CD14-positive monocyte (primary cell): ENCODE results near the gene KMT2E. TPM values are rescaled to one million over a fixed set of nuclear protein-coding genes. Genes with fewer than 3 reads are reported as not detected.
"Not testable (repeated sequence)": the region's sequence is repeated elsewhere in the genome, so short reads cannot be mapped to it uniquely, and the experiment has no call there.

ENCODE experiments used
- DNase-seq, 3 donors: peaks; one replicate each; pipeline ENCODE4 v3.0.0-alpha.2; 2011 to 2022
- H2AFZ ChIP-seq: 2 replicates; pipeline ENCODE4 v1.6.0; 2012; ENCODE audit warnings: mild to moderate bottlenecking, low read depth, low read length, inconsistent platforms; ENCODE audit not compliant: insufficient read depth, poor library complexity, severe bottlenecking
- H3K27ac ChIP-seq, 2 donors: 1 replicate in 1 of 2; 2 replicates in 1 of 2; pipeline ENCODE4 v1.5.1; 2012 to 2013; ENCODE audit warnings: low read length in 2 of 2, control low read depth in 1 of 2, inconsistent platforms in 1 of 2, low read depth in 1 of 2, mild to moderate bottlenecking in 1 of 2
- H3K27me3 ChIP-seq, 2 donors: one replicate each; pipeline versions ENCODE4 v1.6.0 to v1.6.1; 2011 to 2013; ENCODE audit warnings: low read length in 2 of 2; ENCODE audit not compliant: control insufficient read depth in 2 of 2, insufficient read depth in 2 of 2
- H3K36me3 ChIP-seq, 2 donors: replicated peaks in 1 of 2; 1 replicate in 1 of 2; 2 replicates in 1 of 2; pipeline versions ENCODE4 v1.5.1 to v1.6.1; 2012 to 2013; ENCODE audit warnings: low read length in 2 of 2, control low read depth in 1 of 2, inconsistent platforms in 1 of 2, mild to moderate bottlenecking in 1 of 2; ENCODE audit not compliant: insufficient read depth in 2 of 2, control insufficient read depth in 1 of 2
- H3K4me1 ChIP-seq, 2 donors: 1 replicate in 1 of 2; 2 replicates in 1 of 2; pipeline versions ENCODE4 v1.5.1 to v1.6.1; 2012 to 2013; ENCODE audit warnings: low read length in 2 of 2, control low read depth in 1 of 2, inconsistent platforms in 1 of 2, mild to moderate bottlenecking in 1 of 2, moderate library complexity in 1 of 2; ENCODE audit not compliant: insufficient read depth in 2 of 2, control insufficient read depth in 1 of 2
- H3K4me2 ChIP-seq: replicated peaks from 2 replicates; pipeline ENCODE3; 2012; ENCODE audit warnings: low read length, moderate library complexity, mild to moderate bottlenecking; ENCODE audit not compliant: poor library complexity, severe bottlenecking; ENCODE audit errors: extremely low read depth
- H3K4me3 ChIP-seq, 3 experiments: fragments of 200-600 bp in 1 of 3; sonication (generic) in 1 of 3; replicated peaks in 1 of 3; 1 replicate in 2 of 3; 2 replicates in 1 of 3; pipeline ENCODE4 v1.5.1; 2011 to 2013; ENCODE audit warnings: low read length in 3 of 3, mild to moderate bottlenecking in 3 of 3, control low read depth in 2 of 3, low read depth in 2 of 3, inconsistent platforms in 1 of 3, moderate library complexity in 1 of 3
- H3K79me2 ChIP-seq: 2 replicates; pipeline ENCODE4 v1.6.0; 2012; ENCODE audit warnings: mild to moderate bottlenecking, control low read depth, inconsistent platforms, low read length, moderate library complexity; ENCODE audit not compliant: insufficient read depth
- H3K9ac ChIP-seq: 2 replicates; pipeline ENCODE4 v1.6.0; 2017; ENCODE audit warnings: low read length, mild to moderate bottlenecking; ENCODE audit not compliant: insufficient read depth, poor library complexity, severe bottlenecking
- H3K9me3 ChIP-seq, 2 donors: replicated peaks in 1 of 2; 1 replicate in 1 of 2; 2 replicates in 1 of 2; pipeline versions ENCODE4 v1.5.1 to v1.6.1; 2012 to 2013; ENCODE audit warnings: low read length in 2 of 2, control low read depth in 1 of 2; ENCODE audit not compliant: control insufficient read depth in 1 of 2, insufficient read depth in 1 of 2
- H4K20me1 ChIP-seq: 2 replicates; pipeline ENCODE4 v1.6.0; 2012; ENCODE audit warnings: mild to moderate bottlenecking, low read length, control low read depth, moderate library complexity; ENCODE audit not compliant: insufficient read depth
- H3K27ac Mint-ChIP-seq, 7 donors: one replicate each; pipeline ENCODE4 v1.8.0; 2020; ENCODE audit warnings: mild to moderate bottlenecking in 7 of 7, mixed read lengths in 7 of 7, moderate library complexity in 6 of 7, inconsistent platforms in 2 of 7
- H3K27me3 Mint-ChIP-seq, 3 donors: one replicate each; pipeline ENCODE4 v1.8.0; 2021 to 2022; ENCODE audit warnings: low read depth in 3 of 3, mild to moderate bottlenecking in 3 of 3, mixed read lengths in 3 of 3, moderate library complexity in 3 of 3, inconsistent platforms in 1 of 3
- H3K36me3 Mint-ChIP-seq, 2 donors: one replicate each; pipeline ENCODE4 v1.8.0; 2020; ENCODE audit warnings: mixed read lengths in 2 of 2, inconsistent platforms in 1 of 2, mild to moderate bottlenecking in 1 of 2
- H3K4me1 Mint-ChIP-seq: one replicate; pipeline ENCODE4 v1.8.0; 2020; ENCODE audit warnings: mild to moderate bottlenecking, mixed read lengths
- H3K4me3 Mint-ChIP-seq, 2 donors: one replicate each; pipeline ENCODE4 v1.8.0; 2020; ENCODE audit warnings: mild to moderate bottlenecking in 2 of 2, mixed read lengths in 2 of 2, moderate library complexity in 1 of 2
- H3K9me3 Mint-ChIP-seq, 7 donors: one replicate each; pipeline ENCODE4 v1.8.0; 2020 to 2022; ENCODE audit warnings: mixed read lengths in 7 of 7, mild to moderate bottlenecking in 6 of 7, moderate library complexity in 6 of 7, inconsistent platforms in 2 of 7
- WGBS: methylation state at CpG from one replicate; pipeline ENCODE4 v1.1.5; 2013; ENCODE audit warnings: missing lambda C conversion rate; ENCODE audit not compliant: insufficient coverage; 5-methylcytosine and 5-hydroxymethylcytosine counted together
- intact Hi-C, 2 donors: fragments of 100-400 bp; cut with micrococcal nuclease; formaldehyde crosslinking; loops; one replicate each; pipeline versions ENCODE4 v1.15.0 to v1.15.1; 2023
- polyA plus RNA-seq, 3 donors: library from polyadenylated mRNA; depleted of rRNA in 1 of 3; unstranded in 2 of 3; stranded (reverse) in 1 of 3; fragments of 300-500 nt in 2 of 3; fragments of >200 nt in 1 of 3; fragmentation: Illumina TruSeq in 2 of 3; gene quantifications; 1 replicate in 2 of 3; 2 replicates in 1 of 3; pipeline ENCODE4 v1.2.3, GENCODE V29; 2012 to 2021
- TF ChIP-seq, protein P1 (sequence below): fragments of 200-600 bp; IDR thresholded peaks from one replicate; pipeline ENCODE4 v1.8.0; 2022; ENCODE audit warnings: antibody characterized with exemption, mild to moderate bottlenecking

KMT2E gene
- polyA plus RNA-seq, 3 donors: 21.5 to 58.0 (median 33.1) TPM

DNA sequence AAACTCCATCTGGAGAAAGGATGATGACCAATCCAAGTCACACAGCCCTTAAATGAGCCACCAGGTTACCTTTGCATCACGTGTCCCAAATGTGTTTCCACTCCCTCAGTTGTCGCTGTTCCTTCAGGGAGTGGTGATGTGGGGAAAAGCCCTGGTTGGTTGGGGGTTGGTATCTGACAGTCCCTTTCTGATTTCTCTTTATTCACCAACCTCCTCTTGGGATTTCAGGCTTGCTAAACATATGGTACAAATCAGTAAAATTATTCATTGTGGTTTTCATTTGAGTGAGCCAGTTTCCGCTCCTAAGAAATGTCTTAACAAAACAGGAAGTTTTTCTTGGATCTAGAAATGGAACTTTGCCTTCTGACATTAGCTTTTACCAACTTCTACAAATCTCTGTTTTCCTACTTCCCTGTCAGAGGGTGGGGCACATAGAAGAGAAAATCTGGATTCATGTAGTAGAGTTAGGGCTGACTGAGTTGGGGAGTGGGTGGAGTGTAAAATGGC lies 40.0 kb upstream of the KMT2E start:
- no peaks in the 10 kb centered on the region for H3K36me3 ChIP-seq
- peaks cover 4% of the 10 kb centered on the region for H3K79me2 ChIP-seq
- peak in 2 of 3 donors; percentile 74 to 87 for DNase-seq
- TF ChIP-seq, protein P1, sequence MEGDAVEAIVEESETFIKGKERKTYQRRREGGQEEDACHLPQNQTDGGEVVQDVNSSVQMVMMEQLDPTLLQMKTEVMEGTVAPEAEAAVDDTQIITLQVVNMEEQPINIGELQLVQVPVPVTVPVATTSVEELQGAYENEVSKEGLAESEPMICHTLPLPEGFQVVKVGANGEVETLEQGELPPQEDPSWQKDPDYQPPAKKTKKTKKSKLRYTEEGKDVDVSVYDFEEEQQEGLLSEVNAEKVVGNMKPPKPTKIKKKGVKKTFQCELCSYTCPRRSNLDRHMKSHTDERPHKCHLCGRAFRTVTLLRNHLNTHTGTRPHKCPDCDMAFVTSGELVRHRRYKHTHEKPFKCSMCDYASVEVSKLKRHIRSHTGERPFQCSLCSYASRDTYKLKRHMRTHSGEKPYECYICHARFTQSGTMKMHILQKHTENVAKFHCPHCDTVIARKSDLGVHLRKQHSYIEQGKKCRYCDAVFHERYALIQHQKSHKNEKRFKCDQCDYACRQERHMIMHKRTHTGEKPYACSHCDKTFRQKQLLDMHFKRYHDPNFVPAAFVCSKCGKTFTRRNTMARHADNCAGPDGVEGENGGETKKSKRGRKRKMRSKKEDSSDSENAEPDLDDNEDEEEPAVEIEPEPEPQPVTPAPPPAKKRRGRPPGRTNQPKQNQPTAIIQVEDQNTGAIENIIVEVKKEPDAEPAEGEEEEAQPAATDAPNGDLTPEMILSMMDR: no peak
- H3K4me2 ChIP-seq: peak overlapping the region; percentile 2
- H3K4me1 Mint-ChIP-seq: peaks cover 17% of the 10 kb centered on the region
- intact Hi-C loops: no loop called here
- no peak overlapping the region for H3K9ac ChIP-seq
- H3K9me3 Mint-ChIP-seq: no peaks in the 10 kb centered on the region
- H4K20me1 ChIP-seq: no peaks in the 10 kb centered on the region
- H3K4me3 Mint-ChIP-seq: peak overlapping the region in 1 of 2 donors; percentile 54
- H3K36me3 Mint-ChIP-seq: peaks cover 0 to 20% of the 10 kb centered on the region in 2 donors
- no peaks in the 10 kb centered on the region for H3K9me3 ChIP-seq
- peak overlapping the region; percentile 72 to 94 (median 91) for H3K27ac Mint-ChIP-seq
- H2AFZ ChIP-seq: no peak overlapping the region
- no peaks in the 10 kb centered on the region for H3K27me3 ChIP-seq
- H3K4me1 ChIP-seq: peaks cover 14 to 16% of the 10 kb centered on the region in 2 donors
- H3K4me3 ChIP-seq: peak overlapping the region in 1 of 3 experiments; percentile 37
- H3K27me3 Mint-ChIP-seq: no peaks in the 10 kb centered on the region
- no CpG with 5 or more reads among the region's 3 CpGs for WGBS
- peak overlapping the region in 1 of 2 donors; percentile 69 for H3K27ac ChIP-seq

DNA sequence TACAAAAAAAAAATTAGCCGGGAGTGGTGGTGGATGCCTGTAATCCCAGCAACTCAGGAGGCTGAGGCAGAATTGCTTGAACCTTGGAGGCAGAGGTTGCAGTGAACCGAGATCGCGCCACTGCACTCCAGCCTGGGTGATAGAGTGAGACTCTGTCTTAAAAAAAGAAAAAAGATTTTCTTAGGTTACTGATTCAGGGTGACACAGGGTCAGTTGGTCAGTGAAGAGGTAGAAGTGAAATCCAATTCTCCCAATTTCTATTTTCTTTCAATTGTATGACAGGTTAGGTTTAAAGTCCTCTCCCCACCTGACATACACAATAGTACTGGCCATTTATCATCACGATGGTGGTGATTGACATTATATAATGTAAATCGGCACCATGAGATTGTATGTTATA lies 38.5 kb upstream of the KMT2E start:
- H3K4me2 ChIP-seq, H3K27ac ChIP-seq, H3K9ac ChIP-seq, H3K27ac Mint-ChIP-seq, intact Hi-C loops, H4K20me1 ChIP-seq, H3K4me3 ChIP-seq, H3K27me3 ChIP-seq, H3K9me3 ChIP-seq, DNase-seq, H3K36me3 ChIP-seq, H3K9me3 Mint-ChIP-seq, H3K27me3 Mint-ChIP-seq, H3K4me3 Mint-ChIP-seq, H2AFZ ChIP-seq: not testable (repeated sequence)
- peaks cover 17% of the 10 kb centered on the region for H3K4me1 Mint-ChIP-seq
- peaks cover 0 to 16% of the 10 kb centered on the region in 2 donors for H3K36me3 Mint-ChIP-seq
- peaks cover 17% of the 10 kb centered on the region for H3K79me2 ChIP-seq
- 100% methylated on average over 3 of the region's 6 CpGs for WGBS
- H3K4me1 ChIP-seq: peaks cover 14 to 17% of the 10 kb centered on the region in 2 donors
